HepG2 (cell line): ENCODE data around the gene WDR6. TPM values are rescaled to one million over a fixed set of nuclear protein-coding genes. Genes with fewer than 3 reads are reported as not detected.
A peak's percentile ranks its signal among the peaks of the same experiment; 100 is the strongest.

Experiments used
- ATAC-seq: fragments of 200-7000 bp; cut with Tn5 transposase; 3 replicates; pipeline ENCODE4 v1.9.1; 2020; ENCODE audit warnings: mild to moderate bottlenecking, moderate library complexity
- BruUV-seq: library from RNA; stranded (reverse); fragments of 400-500 nt; replicated peaks from 2 replicates; lab custom pipeline; 2021; lab: Mats Ljungman, UMichigan
- CTCF ChIA-PET: fragments of 300-600 bp; formaldehyde crosslinking; extraction: SDS; loops from one replicate; lab custom pipeline; 2021; ENCODE audit warnings: low total read pairs, inconsistent platforms, low intra/inter-chr PET ratio; lab: Yijun Ruan, JAX
- POLR2A ChIA-PET: fragments of 350-600 bp; sonication (Branson Sonifier 250); formaldehyde crosslinking; loops from one replicate; lab custom pipeline; 2020; ENCODE audit warnings: antibody characterized with exemption, inconsistent platforms; lab: Yijun Ruan, JAX
- DNase-seq: peaks from one replicate; pipeline ENCODE4 v3.0.0-alpha.2; 2015; ENCODE audit warnings: low spot score
- FAIRE-seq: peaks from 3 replicates; lab custom pipeline; 2011; peaks lifted over from hg19 to GRCh38; lab: Jason Lieb, UNC
- H2AFZ ChIP-seq: one replicate; pipeline ENCODE4 v1.6.1; 2011; ENCODE audit warnings: low read length, inconsistent platforms
- H3K27ac ChIP-seq: fragments of 300-600 bp; 3 replicates; pipeline ENCODE4 v1.8.0; 2011; ENCODE audit warnings: mixed run types, mild to moderate bottlenecking, mixed read lengths, low read length, inconsistent platforms; ENCODE audit not compliant: insufficient read depth; ENCODE audit errors: extremely low read length
- H3K27me3 ChIP-seq, 2 experiments: fragments of 200-600 bp in 1 of 2; 2 replicates in 1 of 2; 3 replicates in 1 of 2; pipeline versions ENCODE4 v1.6.0 to v1.8.0; 2011; ENCODE audit warnings: low read length in 2 of 2, mild to moderate bottlenecking in 2 of 2, moderate library complexity in 2 of 2, inconsistent platforms in 1 of 2; ENCODE audit not compliant: insufficient read depth in 2 of 2, control insufficient read depth in 1 of 2
- H3K36me3 ChIP-seq, 2 experiments: fragments of 200-600 bp in 1 of 2; replicated peaks in 1 of 2; 2 replicates in 1 of 2; 3 replicates in 1 of 2; pipeline versions ENCODE4 v1.5.1 to v1.8.0; 2011; ENCODE audit warnings: low read length in 2 of 2, inconsistent platforms in 1 of 2; ENCODE audit not compliant: insufficient read depth in 2 of 2, control insufficient read depth in 1 of 2
- H3K4me1 ChIP-seq: 2 replicates; pipeline ENCODE4 v1.5.1; 2012; ENCODE audit warnings: low read length, inconsistent platforms; ENCODE audit not compliant: insufficient read depth
- H3K4me2 ChIP-seq: 2 replicates; pipeline ENCODE4 v1.6.0; 2011; ENCODE audit warnings: low read depth, low read length, inconsistent platforms
- H3K4me3 ChIP-seq, 3 experiments: fragments of 200-600 bp in 1 of 3; sonication (generic), shearing (Covaris generic) in 1 of 3; replicated peaks in 1 of 3; 2 replicates each; pipeline ENCODE4 v1.5.1; 2011 to 2016; ENCODE audit warnings: low read length in 3 of 3, inconsistent platforms in 2 of 3, low read depth in 2 of 3, mild to moderate bottlenecking in 2 of 3, control low read depth in 1 of 3, mixed read lengths in 1 of 3; ENCODE audit not compliant: insufficient read depth in 1 of 3
- H3K79me2 ChIP-seq: one replicate; pipeline ENCODE4 v1.6.1; 2011; ENCODE audit warnings: low read length, inconsistent platforms; ENCODE audit not compliant: insufficient read depth
- H3K9ac ChIP-seq: 2 replicates; pipeline ENCODE4 v1.6.0; 2011; ENCODE audit warnings: mild to moderate bottlenecking, low read depth, low read length, inconsistent platforms; ENCODE audit not compliant: insufficient read depth
- H3K9me3 ChIP-seq: 2 replicates; pipeline ENCODE4 v1.5.1; 2012; ENCODE audit warnings: mild to moderate bottlenecking, low read length
- H4K20me1 ChIP-seq: 2 replicates; pipeline ENCODE4 v1.6.0; 2011; ENCODE audit warnings: inconsistent platforms, mild to moderate bottlenecking, low read length, moderate library complexity; ENCODE audit not compliant: insufficient read depth
- KDM2A ChIP-seq: sonication (generic); formaldehyde crosslinking; IDR thresholded peaks from 2 replicates; pipeline ENCODE4 v1.4.0; 2020; ENCODE audit warnings: low read depth, missing genetic modification reagents, borderline replicate concordance
- TP53 ChIP-seq: sonication (generic); formaldehyde crosslinking; conservative IDR thresholded peaks from 2 replicates; pipeline ENCODE4 v1.4.0; 2020; ENCODE audit warnings: missing genetic modification reagents
- ZNF256 ChIP-seq: sonication (generic); formaldehyde crosslinking; conservative IDR thresholded peaks from 2 replicates; pipeline ENCODE4 v1.4.0; 2020; ENCODE audit warnings: missing genetic modification reagents
- ZNF367 ChIP-seq: sonication (generic); formaldehyde crosslinking; IDR thresholded peaks from 2 replicates; pipeline ENCODE4 v1.4.0; 2020; ENCODE audit warnings: missing genetic modification reagents, borderline replicate concordance
- ZNF552 ChIP-seq: sonication (generic); formaldehyde crosslinking; IDR thresholded peaks from 2 replicates; pipeline ENCODE4 v1.9.0; 2022; ENCODE audit warnings: missing genetic modification reagents, mild to moderate bottlenecking, borderline replicate concordance
- ZNF703 ChIP-seq: sonication (generic); formaldehyde crosslinking; IDR thresholded peaks from 2 replicates; pipeline ENCODE4 v1.5.1; 2020; ENCODE audit warnings: missing genetic modification reagents, mild to moderate bottlenecking, moderate library complexity, borderline replicate concordance
- ZNF709 ChIP-seq: sonication (generic); formaldehyde crosslinking; IDR thresholded peaks from 2 replicates; pipeline ENCODE4 v1.5.0; 2020; ENCODE audit warnings: mild to moderate bottlenecking, missing genetic modification reagents
- WGBS: methylation state at CpG from one replicate; pipeline ENCODE4 v1.1.6; 2017; ENCODE audit warnings: low lambda C conversion rate; 5-methylcytosine and 5-hydroxymethylcytosine counted together
- in situ Hi-C: cut with HindIII; loops from 2 replicates; pipeline ENCODE4 v1.10.0; 2017; ENCODE audit warnings: low pct_unique_long_range_greater_than_20kb; ENCODE audit not compliant: extremely low pct_ligation_motif_present
- intact Hi-C: fragments of 100-400 bp; cut with micrococcal nuclease; formaldehyde crosslinking; loops from one replicate; pipeline ENCODE4 v1.10.0; 2022; ENCODE audit not compliant: unreplicated experiment
- polyA plus RNA-seq, 8 experiments: library from polyadenylated mRNA; depleted of rRNA in 3 of 8; stranded (reverse) in 7 of 8; unstranded in 1 of 8; fragments of >200 nt; fragmentation: Illumina TruSeq in 4 of 8; extraction: Trizol in 4 of 8; gene quantifications; 2 replicates each; pipeline versions ENCODE4 v1.2.1 to v1.2.3, GENCODE V29; 2011 to 2016; ENCODE audit warnings: low read depth in 4 of 8, missing spikeins in 1 of 8, mixed read lengths in 1 of 8; ENCODE audit not compliant: insufficient read depth in 1 of 8
- total RNA-seq, 5 experiments: library from RNA; depleted of rRNA; stranded (reverse); fragments of >200 nt; fragmentation: Illumina TruSeq; extraction: Trizol; gene quantifications; 2 replicates each; pipeline ENCODE4 v1.2.3, GENCODE V29; 2016; ENCODE audit warnings: low read depth in 1 of 5
- TF ChIP-seq, protein P1 (sequence below): sonication (generic); formaldehyde crosslinking; IDR thresholded peaks from 2 replicates; pipeline ENCODE4 v1.4.0; 2020; ENCODE audit warnings: mild to moderate bottlenecking, missing genetic modification reagents
- TF ChIP-seq, protein P2 (sequence below): sonication (generic); formaldehyde crosslinking; IDR thresholded peaks from 2 replicates; pipeline ENCODE4 v1.5.1; 2020; ENCODE audit warnings: missing genetic modification reagents, mild to moderate bottlenecking, borderline replicate concordance
- TF ChIP-seq, protein P3 (sequence below): sonication (generic); formaldehyde crosslinking; IDR thresholded peaks from 2 replicates; pipeline ENCODE4 v1.4.0; 2020; ENCODE audit warnings: missing genetic modification reagents, mild to moderate bottlenecking, borderline replicate concordance
- TF ChIP-seq, protein P4 (sequence below): sonication (generic); formaldehyde crosslinking; IDR thresholded peaks from 2 replicates; pipeline ENCODE4 v1.4.0; 2020; ENCODE audit warnings: missing genetic modification reagents

WDR6 gene
- total and polyA plus RNA-seq, 2 of the 13 experiments (the other 11 are each of a cell fraction or from before 2014, with no cell fraction given): 73.4 to 139 TPM

DNA sequence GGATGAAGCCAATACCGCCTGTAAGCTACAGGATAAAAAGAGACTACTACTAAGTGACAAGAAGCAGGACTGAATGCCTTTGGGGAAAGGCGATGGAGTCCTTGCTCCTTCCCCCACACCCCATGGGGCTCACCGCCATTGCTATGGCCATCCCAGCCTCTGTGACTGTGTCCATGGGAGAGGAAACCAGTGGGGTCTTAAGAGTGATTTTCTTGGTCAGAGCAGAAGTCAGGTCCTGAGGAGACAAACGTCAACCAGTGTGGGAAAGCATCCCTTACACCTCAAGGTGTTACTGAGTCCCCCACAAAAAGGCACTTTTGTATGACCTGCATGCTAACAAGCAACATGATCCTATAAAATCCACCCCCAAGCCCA, 21.1 kb downstream of the WDR6 start (continued):
- TF ChIP-seq, protein P1, sequence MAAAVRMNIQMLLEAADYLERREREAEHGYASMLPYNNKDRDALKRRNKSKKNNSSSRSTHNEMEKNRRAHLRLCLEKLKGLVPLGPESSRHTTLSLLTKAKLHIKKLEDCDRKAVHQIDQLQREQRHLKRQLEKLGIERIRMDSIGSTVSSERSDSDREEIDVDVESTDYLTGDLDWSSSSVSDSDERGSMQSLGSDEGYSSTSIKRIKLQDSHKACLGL (CRISPR knock-in tag): no peak
- TF ChIP-seq ZNF552 (CRISPR knock-in tag): no peak
- TF ChIP-seq KDM2A: no peak

DNA sequence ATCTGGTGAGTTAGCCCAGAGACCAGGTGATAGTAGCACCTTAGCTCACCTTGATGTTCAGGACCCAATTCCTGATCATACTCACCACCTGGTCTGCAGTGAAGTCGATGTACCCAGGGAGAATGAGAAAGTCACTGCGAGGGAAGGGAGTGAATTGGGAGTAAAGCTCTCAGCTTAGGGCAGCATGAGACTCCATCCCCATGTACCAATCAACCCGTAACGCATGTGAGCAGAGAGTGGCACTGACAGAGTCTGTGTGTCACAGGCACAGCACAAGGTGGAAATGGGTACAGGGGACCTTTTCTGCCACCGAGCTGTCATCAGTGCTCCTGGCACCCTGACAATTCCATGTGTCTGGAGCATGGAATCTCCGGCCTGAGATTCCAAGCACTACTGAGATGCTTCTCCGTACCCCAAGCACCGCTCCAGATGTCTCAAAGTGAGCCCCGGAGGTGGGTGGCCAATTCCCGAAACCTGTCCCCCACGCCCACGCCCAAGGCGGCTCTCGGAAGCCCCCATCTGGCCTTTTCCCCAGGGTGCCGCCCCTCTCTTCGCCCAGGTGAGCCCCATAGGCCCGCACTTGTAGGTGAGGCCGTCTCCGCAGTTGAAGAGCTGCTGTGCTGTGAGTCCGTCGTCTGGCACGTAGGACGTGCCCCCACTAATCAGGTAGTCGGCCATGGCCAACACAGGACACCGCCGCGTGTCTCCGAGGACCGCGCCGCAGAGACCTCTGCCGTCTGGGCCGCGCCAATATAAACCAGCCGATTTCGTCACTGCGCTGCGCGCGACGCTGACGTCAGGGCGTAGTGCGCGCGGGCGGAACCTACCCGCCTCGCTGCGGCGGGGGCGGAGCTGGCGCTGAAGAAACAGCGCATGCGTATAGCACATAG, 21.7 kb downstream of the WDR6 start, which contains the start of gene IMPDH2:
IMPDH2 (minus strand) TSS at position 726 of the 890 bp plus-strand sequence; CDS start at position 678, 48 bp downstream.
- ATAC-seq (peak; percentile 86), FAIRE-seq (peak; percentile 85), DNase-seq (peak; percentile 82)
- Histone ChIP-seq H2AFZ (no peak within 1 kb of the TSS), H3K9ac (peak within 1 kb of the TSS; percentile 83), H3K79me2 (peaks cover 13% of the 10 kb centered on the region), H3K4me3 (peak within 1 kb of the TSS; percentile 56 to 78 (median 73)), H3K4me2 (peak within 1 kb of the TSS; percentile 90), H3K36me3 (peaks cover 28 to 63% of the 10 kb centered on the region in 2 experiments), H3K27me3 (no peaks in the 10 kb centered on the region), H4K20me1 (no peaks in the 10 kb centered on the region), H3K27ac (peak within 1 kb of the TSS; percentile 63), H3K9me3 (no peaks in the 10 kb centered on the region), H3K4me1 (peaks cover 43% of the 10 kb centered on the region)
- BruUV-seq: TSS peak; percentile 64
- POLR2A ChIA-PET: interaction anchor here (0.6 to 2.3 kb wide), 31 partner anchors 8 to 465 kb away, joined by 3 to 40 read pairs (median 5); partner anchors contain the start of genes ARIH2, DALRD3, IP6K2 and KLHDC8B
- intact Hi-C loops (no loop called here), in situ Hi-C loops (no loop called here)
- 7% methylated on average over 9 of the region's 55 CpGs for WGBS
- CTCF ChIA-PET: no interaction called here
- TF ChIP-seq, protein P2, sequence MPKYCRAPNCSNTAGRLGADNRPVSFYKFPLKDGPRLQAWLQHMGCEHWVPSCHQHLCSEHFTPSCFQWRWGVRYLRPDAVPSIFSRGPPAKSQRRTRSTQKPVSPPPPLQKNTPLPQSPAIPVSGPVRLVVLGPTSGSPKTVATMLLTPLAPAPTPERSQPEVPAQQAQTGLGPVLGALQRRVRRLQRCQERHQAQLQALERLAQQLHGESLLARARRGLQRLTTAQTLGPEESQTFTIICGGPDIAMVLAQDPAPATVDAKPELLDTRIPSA (CRISPR knock-in tag): no peak
- TF ChIP-seq ZNF709 (CRISPR knock-in tag): peak; percentile 95; the same call in 1 of the 2 replicates
- peak; percentile 83; the same call in 1 of the 2 replicates for TF ChIP-seq ZNF367 (CRISPR knock-in tag)
- TF ChIP-seq ZNF703 (CRISPR knock-in tag): no peak
- TF ChIP-seq, protein P3, sequence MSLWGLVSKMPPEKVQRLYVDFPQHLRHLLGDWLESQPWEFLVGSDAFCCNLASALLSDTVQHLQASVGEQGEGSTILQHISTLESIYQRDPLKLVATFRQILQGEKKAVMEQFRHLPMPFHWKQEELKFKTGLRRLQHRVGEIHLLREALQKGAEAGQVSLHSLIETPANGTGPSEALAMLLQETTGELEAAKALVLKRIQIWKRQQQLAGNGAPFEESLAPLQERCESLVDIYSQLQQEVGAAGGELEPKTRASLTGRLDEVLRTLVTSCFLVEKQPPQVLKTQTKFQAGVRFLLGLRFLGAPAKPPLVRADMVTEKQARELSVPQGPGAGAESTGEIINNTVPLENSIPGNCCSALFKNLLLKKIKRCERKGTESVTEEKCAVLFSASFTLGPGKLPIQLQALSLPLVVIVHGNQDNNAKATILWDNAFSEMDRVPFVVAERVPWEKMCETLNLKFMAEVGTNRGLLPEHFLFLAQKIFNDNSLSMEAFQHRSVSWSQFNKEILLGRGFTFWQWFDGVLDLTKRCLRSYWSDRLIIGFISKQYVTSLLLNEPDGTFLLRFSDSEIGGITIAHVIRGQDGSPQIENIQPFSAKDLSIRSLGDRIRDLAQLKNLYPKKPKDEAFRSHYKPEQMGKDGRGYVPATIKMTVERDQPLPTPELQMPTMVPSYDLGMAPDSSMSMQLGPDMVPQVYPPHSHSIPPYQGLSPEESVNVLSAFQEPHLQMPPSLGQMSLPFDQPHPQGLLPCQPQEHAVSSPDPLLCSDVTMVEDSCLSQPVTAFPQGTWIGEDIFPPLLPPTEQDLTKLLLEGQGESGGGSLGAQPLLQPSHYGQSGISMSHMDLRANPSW (CRISPR knock-in tag): peak; percentile 91; the same call in 1 of the 2 replicates
- TF ChIP-seq, protein P4, sequence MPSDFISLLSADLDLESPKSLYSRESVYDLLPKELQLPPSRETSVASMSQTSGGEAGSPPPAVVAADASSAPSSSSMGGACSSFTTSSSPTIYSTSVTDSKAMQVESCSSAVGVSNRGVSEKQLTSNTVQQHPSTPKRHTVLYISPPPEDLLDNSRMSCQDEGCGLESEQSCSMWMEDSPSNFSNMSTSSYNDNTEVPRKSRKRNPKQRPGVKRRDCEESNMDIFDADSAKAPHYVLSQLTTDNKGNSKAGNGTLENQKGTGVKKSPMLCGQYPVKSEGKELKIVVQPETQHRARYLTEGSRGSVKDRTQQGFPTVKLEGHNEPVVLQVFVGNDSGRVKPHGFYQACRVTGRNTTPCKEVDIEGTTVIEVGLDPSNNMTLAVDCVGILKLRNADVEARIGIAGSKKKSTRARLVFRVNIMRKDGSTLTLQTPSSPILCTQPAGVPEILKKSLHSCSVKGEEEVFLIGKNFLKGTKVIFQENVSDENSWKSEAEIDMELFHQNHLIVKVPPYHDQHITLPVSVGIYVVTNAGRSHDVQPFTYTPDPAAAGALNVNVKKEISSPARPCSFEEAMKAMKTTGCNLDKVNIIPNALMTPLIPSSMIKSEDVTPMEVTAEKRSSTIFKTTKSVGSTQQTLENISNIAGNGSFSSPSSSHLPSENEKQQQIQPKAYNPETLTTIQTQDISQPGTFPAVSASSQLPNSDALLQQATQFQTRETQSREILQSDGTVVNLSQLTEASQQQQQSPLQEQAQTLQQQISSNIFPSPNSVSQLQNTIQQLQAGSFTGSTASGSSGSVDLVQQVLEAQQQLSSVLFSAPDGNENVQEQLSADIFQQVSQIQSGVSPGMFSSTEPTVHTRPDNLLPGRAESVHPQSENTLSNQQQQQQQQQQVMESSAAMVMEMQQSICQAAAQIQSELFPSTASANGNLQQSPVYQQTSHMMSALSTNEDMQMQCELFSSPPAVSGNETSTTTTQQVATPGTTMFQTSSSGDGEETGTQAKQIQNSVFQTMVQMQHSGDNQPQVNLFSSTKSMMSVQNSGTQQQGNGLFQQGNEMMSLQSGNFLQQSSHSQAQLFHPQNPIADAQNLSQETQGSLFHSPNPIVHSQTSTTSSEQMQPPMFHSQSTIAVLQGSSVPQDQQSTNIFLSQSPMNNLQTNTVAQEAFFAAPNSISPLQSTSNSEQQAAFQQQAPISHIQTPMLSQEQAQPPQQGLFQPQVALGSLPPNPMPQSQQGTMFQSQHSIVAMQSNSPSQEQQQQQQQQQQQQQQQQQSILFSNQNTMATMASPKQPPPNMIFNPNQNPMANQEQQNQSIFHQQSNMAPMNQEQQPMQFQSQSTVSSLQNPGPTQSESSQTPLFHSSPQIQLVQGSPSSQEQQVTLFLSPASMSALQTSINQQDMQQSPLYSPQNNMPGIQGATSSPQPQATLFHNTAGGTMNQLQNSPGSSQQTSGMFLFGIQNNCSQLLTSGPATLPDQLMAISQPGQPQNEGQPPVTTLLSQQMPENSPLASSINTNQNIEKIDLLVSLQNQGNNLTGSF (CRISPR knock-in tag): peak; percentile 82; the same call in 1 of the 2 replicates
- TF ChIP-seq TP53 (CRISPR knock-in tag): 0 out of 2 replicates have a peak, but pooled peaks have one; percentile 73
- TF ChIP-seq ZNF256 (CRISPR knock-in tag): peak; percentile 95; the same call in 1 of the 2 replicates
